Ramos (cell line): Measurements from ENCODE around the gene TEN1.
"Not testable (repeated sequence)": the region's sequence is repeated elsewhere in the genome, so short reads cannot be mapped to it uniquely, and the experiment has no call there.

Experiments
- in situ Hi-C: fragments of 300-500 bp; cut with MboI; formaldehyde crosslinking; loops from one replicate; pipeline ENCODE4 v1.14.3; 2022; ENCODE audit warnings: low sequenced_read_pairs; ENCODE audit not compliant: unreplicated experiment

The TEN1 gene

DNA sequence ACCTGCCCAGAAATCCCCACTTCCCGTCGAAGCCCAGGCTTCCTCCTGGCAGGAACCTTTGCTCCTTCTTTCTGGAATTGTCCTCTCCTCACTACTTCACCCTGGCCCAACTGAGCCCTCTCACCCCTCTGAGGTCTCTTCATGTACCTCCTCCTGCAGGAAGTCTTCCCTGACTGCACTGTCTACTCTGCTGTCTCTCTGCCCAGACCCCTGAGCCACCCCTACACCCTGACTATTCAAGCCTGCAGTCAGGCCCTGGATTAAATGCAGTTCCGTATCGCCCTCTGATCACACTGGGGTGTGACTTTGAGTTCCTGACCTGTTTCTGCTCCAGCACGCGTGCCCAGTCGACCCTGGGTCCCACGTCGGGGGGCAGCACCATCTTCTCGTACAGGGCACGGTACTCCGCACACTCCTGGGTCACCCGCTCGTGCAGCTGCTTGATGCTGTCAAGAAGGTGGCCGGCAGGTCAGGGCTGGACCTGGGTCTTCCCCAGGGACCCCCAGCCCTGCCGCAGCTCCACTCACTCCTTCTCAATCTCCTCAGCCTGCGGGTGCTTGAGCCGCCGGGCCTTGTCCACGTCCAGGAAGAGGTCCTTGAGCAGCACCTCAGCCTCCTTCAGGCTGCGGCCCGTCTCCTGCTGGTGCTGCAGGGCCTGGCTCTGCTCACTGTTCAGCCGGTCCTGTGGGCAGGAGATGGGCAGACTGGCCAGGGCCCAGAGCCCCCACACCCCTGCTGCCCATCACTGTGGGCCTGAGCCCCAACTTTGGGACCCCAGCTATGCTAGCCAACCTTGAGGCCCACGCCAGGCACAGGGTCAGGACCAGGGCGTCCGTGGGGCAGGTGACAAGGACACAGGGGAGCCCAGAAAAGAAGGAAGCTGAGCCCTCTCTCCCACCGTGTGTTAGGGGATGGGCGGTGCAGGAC lies 44.2 kb downstream of the TEN1 start:
- in situ Hi-C loops, result no loop called here

GRCh38 chr17:76023900-76024237 lies 44.8 kb downstream of the TEN1 start:
- in situ Hi-C loops, result no loop called here

DNA sequence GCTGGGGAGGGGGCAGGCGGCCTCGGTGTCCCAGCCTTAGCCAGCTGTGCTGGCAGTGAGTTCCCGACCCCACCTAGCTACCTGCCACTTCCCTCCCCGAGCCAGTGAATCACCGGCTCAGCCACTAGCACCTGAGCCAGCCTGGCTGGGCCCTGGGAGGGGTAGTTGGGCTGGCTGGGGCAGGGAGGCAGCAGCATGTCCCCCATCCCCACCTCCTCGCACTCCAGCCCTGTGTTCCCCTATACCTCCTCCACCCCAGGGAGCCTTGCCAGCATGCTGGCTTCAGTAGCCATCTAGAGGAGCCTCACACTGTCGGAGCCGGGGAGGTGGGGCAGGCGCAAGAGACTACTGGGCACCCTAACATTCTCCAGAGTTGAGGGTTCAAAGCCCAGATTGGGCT lies 45.3 kb downstream of the TEN1 start:
- in situ Hi-C loops, result no loop called here

- in situ Hi-C loops, result no loop called here
Observed at GRCh38 chr17:76025294-76025693, 46.3 kb downstream of the TEN1 start.

GRCh38 chr17:76026714-76027158 lies 47.7 kb downstream of the TEN1 start:
- in situ Hi-C loops, result no loop called here

DNA sequence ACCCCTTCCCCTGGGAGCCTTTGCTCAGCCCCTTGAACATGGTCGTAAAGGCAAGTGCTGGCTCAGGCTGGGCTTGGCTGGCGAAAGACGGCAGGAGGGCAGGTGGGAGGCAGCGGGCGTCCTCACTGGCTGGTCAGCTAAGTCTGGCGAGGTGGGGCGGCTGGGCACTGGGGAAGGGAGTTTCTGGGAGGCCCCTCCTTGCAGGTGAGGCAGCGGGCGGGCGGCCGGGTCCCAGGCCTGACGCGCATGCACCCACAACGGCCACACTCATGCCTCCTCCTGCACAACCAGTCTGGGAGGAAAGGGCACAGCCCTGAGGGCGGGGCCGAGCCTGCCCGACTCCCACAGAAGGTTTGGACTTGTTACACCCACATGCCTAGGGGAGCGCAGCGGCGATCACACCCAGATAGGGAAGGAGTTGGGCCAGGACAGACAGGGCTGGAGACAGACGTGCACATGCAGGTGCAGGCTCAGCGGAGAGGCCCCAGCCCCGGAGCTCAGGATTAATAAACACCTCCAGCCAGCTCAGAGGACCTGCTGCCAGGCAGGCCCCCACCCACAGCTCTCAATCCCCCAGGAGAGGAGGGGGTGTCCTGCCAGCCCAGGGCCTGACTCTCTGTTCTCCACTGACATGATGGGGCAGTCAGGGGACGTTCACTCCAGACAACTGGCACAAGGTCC lies 48.3 kb downstream of the TEN1 start, which contains the start of gene EVPL:
Gene EVPL (minus strand): TSS at position 148 of the 681 bp plus-strand sequence. CDS start 108 bp downstream, at position 40.
- in situ Hi-C loops, result no loop called here

GRCh38 chr17:76032073-76032779 lies 53.2 kb downstream of the TEN1 start:
- in situ Hi-C loops, result no loop called here

- in situ Hi-C loops, result no loop called here
Observed at GRCh38 chr17:76032780-76033108, 53.7 kb downstream of the TEN1 start.

DNA sequence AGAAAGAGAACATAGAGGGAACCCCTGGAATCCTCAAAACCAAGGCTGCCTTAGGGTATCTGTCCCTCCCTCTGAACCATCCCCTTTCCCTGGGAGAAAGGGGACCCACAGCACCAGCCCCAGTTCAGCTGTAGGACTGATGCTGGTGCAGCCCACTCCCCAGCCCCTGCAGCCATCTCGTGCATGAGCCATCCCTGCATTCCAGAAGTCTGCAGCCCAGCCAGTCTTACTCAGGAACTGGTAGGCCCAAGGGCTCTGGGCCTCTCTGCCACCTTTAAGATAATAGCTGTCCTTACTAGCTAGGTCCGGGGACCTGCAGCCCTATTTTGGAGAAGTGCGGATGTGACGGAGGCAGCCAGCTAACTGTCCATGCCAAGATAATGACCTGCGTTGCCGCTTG lies 54.1 kb downstream of the TEN1 start:
- in situ Hi-C loops, result no loop called here

- in situ Hi-C loops, result no loop called here
Observed at GRCh38 chr17:76034428-76035350, 55.6 kb downstream of the TEN1 start.

- in situ Hi-C loops, result no loop called here
Observed at GRCh38 chr17:76036497-76037261, 57.6 kb downstream of the TEN1 start.

- in situ Hi-C loops, result no loop called here
Observed at GRCh38 chr17:76038050-76038449, 59.0 kb downstream of the TEN1 start.

DNA sequence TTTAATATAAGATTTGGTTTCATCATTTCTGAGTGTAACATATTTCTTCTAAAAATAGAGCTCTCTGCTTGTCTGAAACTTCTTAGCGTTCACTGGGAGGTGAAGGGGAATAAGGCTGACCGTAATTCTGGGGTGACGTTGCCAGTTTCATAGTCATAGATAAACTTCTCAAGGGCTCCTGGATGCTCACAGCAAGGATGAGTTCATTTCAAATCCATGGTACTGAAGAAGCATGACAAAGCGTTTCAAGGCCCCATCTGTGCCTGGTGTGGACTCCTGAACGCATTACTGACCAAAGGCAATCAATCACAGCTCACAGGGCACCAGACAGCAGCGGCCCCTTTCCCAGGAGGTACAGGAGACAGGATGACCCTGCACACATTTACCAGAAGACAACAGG lies 60.1 kb downstream of the TEN1 start:
- in situ Hi-C loops, result no loop called here

DNA sequence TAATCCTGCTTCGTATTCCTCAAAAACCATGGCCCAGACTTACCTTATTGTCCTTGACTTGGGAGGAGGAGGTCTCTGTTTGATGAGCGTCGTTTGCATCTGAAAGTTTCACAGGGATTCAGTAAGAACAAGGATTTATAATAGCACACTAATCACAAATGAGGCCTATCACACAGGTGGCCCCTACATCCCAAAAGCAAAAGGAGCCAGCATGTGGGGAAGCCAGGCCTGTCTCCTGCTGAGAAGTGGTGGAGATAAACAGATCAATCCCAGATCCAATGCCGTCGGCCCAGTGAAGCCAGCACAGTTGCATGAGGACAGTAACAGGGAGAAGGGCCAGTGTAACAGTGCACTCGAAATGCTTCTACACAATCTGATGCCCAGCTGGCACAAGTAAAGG lies 61.3 kb downstream of the TEN1 start:
- in situ Hi-C loops, result no loop called here

GRCh38 chr17:76042868-76043267 lies 63.8 kb downstream of the TEN1 start:
- in situ Hi-C loops, result not testable (repeated sequence)

- in situ Hi-C loops, result not testable (repeated sequence)
Observed at GRCh38 chr17:76044475-76045007, 65.5 kb downstream of the TEN1 start.

DNA sequence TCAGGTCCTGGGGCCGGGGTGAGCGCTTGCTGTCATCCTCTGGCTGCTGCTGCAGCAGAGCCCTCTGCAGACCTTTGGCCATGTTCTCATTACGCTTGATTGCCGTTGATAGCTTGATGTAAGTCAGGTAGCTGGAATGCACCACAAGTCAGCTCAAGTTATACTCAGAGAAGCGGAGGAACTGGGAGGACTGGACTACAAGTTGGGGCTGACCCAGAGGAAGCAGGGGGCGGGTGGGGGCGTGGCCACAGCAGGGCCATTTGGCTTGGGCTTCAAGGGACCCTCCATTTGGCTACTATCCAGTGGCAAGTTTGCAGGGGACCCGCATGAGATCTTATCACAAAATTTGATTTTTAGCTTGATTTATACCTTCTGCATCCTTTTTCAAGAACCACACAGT lies 67.0 kb downstream of the TEN1 start:
- in situ Hi-C loops, result no loop called here

- in situ Hi-C loops, result no loop called here
Observed at GRCh38 chr17:76048025-76048605, 69.1 kb downstream of the TEN1 start.

GRCh38 chr17:76048711-76049110 lies 69.7 kb downstream of the TEN1 start:
- in situ Hi-C loops, result no loop called here
